Measurements from ENCODE around the gene GSDMA. TPM values are rescaled to one million over a fixed set of nuclear protein-coding genes. Genes with fewer than 3 reads are reported as not detected.

The GSDMA gene
- polyA plus RNA-seq, 3 donors, result not detected

- Histone ChIP-seq H3K27me3 (ENCODE audit: control insufficient read depth in 2 of 2, insufficient read depth in 2 of 2, low read length in 2 of 2) (no peaks in the 10 kb centered on the region), H3K36me3 (replicated peaks in 1 of 2; ENCODE audit: control insufficient read depth in 1 of 2, insufficient read depth in 2 of 2, low read length in 2 of 2) (peaks cover 69 to 92% of the 10 kb centered on the region in 2 donors), H3K4me3 (replicated peaks in 1 of 3; ENCODE audit: low read depth in 2 of 3, low read length in 3 of 3) (no peak overlapping the region), H3K9me3 (replicated peaks in 1 of 2; ENCODE audit: control insufficient read depth in 1 of 2, insufficient read depth in 1 of 2, low read length in 2 of 2) (no peaks in the 10 kb centered on the region), H3K4me1 (ENCODE audit: control insufficient read depth in 1 of 2, insufficient read depth in 2 of 2, low read length in 2 of 2) (no peaks in the 10 kb centered on the region), H3K79me2 (ENCODE audit: insufficient read depth, low read length) (no peaks in the 10 kb centered on the region), H3K4me2 (replicated peaks; ENCODE audit: extremely low read depth, low read length, poor library complexity, severe bottlenecking) (no peak overlapping the region), H4K20me1 (ENCODE audit: insufficient read depth, low read length) (no peaks in the 10 kb centered on the region), H3K27ac (ENCODE audit: low read depth in 1 of 2, low read length in 2 of 2) (no peak overlapping the region), H2AFZ (ENCODE audit: insufficient read depth, low read depth, low read length, poor library complexity, severe bottlenecking) (no peak overlapping the region), H3K9ac (ENCODE audit: insufficient read depth, low read length, poor library complexity, severe bottlenecking) (no peak overlapping the region)
- no peak for TF ChIP-seq CTCF (IDR thresholded peaks at IDR 0.05)
- no peak overlapping the region for H3K4me3 Mint-ChIP-seq
- H3K9me3 Mint-ChIP-seq, result no peaks in the 10 kb centered on the region
- intact Hi-C loops (cut with micrococcal nuclease), result no loop called here
- DNase-seq, result no peak
- no peaks in the 10 kb centered on the region for H3K4me1 Mint-ChIP-seq
- no peaks in the 10 kb centered on the region for H3K27me3 Mint-ChIP-seq (ENCODE audit: low read depth in 3 of 3)
- H3K36me3 Mint-ChIP-seq, result peaks cover 67 to 80% of the 10 kb centered on the region in 2 donors
- 100% methylated on average over 2 of the region's 2 CpGs for WGBS (ENCODE audit: insufficient coverage)
- no peak overlapping the region for H3K27ac Mint-ChIP-seq
These were observed 62.8 kb downstream of the GSDMA start for GRCh38 chr17:40025559-40025958.

GRCh38 chr17:40025991-40026815, 63.4 kb downstream of the GSDMA start:
- no peaks in the 10 kb centered on the region for H3K4me1 Mint-ChIP-seq
- DNase-seq, result no peak
- Histone ChIP-seq H3K9ac (ENCODE audit: insufficient read depth, low read length, poor library complexity, severe bottlenecking) (no peak overlapping the region), H3K4me2 (replicated peaks; ENCODE audit: extremely low read depth, low read length, poor library complexity, severe bottlenecking) (no peak overlapping the region), H3K27ac (ENCODE audit: low read depth in 1 of 2, low read length in 2 of 2) (no peak overlapping the region), H3K79me2 (ENCODE audit: insufficient read depth, low read length) (no peaks in the 10 kb centered on the region), H3K9me3 (replicated peaks in 1 of 2; ENCODE audit: control insufficient read depth in 1 of 2, insufficient read depth in 1 of 2, low read length in 2 of 2) (no peaks in the 10 kb centered on the region), H3K4me3 (replicated peaks in 1 of 3; ENCODE audit: low read depth in 2 of 3, low read length in 3 of 3) (no peak overlapping the region), H3K27me3 (ENCODE audit: control insufficient read depth in 2 of 2, insufficient read depth in 2 of 2, low read length in 2 of 2) (no peaks in the 10 kb centered on the region), H2AFZ (ENCODE audit: insufficient read depth, low read depth, low read length, poor library complexity, severe bottlenecking) (no peak overlapping the region), H4K20me1 (ENCODE audit: insufficient read depth, low read length) (no peaks in the 10 kb centered on the region), H3K36me3 (replicated peaks in 1 of 2; ENCODE audit: control insufficient read depth in 1 of 2, insufficient read depth in 2 of 2, low read length in 2 of 2) (peaks cover 70 to 94% of the 10 kb centered on the region in 2 donors), H3K4me1 (ENCODE audit: control insufficient read depth in 1 of 2, insufficient read depth in 2 of 2, low read length in 2 of 2) (no peaks in the 10 kb centered on the region)
- H3K36me3 Mint-ChIP-seq, result peaks cover 69 to 81% of the 10 kb centered on the region in 2 donors
- no peaks in the 10 kb centered on the region for H3K9me3 Mint-ChIP-seq
- no peak overlapping the region for H3K4me3 Mint-ChIP-seq
- peak overlapping the region in 1 of 7 donors; percentile 54 for H3K27ac Mint-ChIP-seq
- intact Hi-C loops (cut with micrococcal nuclease), result no loop called here
- WGBS (ENCODE audit: insufficient coverage), result 87% methylated on average over 21 of the region's 22 CpGs
- no peak for TF ChIP-seq CTCF (IDR thresholded peaks at IDR 0.05)
- no peaks in the 10 kb centered on the region for H3K27me3 Mint-ChIP-seq (ENCODE audit: low read depth in 3 of 3)

All from CD14-positive monocyte (primary cell).